GM12878 (cell line): ENCODE measurements around the gene PARD6B. TPM values are rescaled to one million over a fixed set of nuclear protein-coding genes. Genes with fewer than 3 reads are reported as not detected.
A peak's percentile ranks its signal among the peaks of the same experiment; 100 is the strongest.

Source experiments
- ATAC-seq: fragments of 200-7000 bp; cut with Tn5 transposase; 3 replicates; pipeline ENCODE4 v1.9.1; 2020; ENCODE audit warnings: mild to moderate bottlenecking, moderate library complexity
- BruUV-seq: library from RNA; stranded (reverse); fragments of 400-500 nt; replicated peaks from 2 replicates; lab custom pipeline; 2021; lab: Mats Ljungman, UMichigan
- CTCF ChIA-PET: fragments of 300-600 bp; sonication (Branson Sonifier 250); formaldehyde crosslinking; extraction: SDS; loops from one replicate; lab custom pipeline; 2021; ENCODE audit warnings: inconsistent platforms; lab: Yijun Ruan, JAX
- POLR2A ChIA-PET: fragments of 350-600 bp; formaldehyde crosslinking; extraction: SDS; loops from one replicate; lab custom pipeline; 2021; ENCODE audit warnings: inconsistent platforms; lab: Charles Lee
- RAD21 ChIA-PET: fragments of 300-600 bp; sonication (Branson Sonifier 250); formaldehyde crosslinking; loops from one replicate; lab custom pipeline; 2023; ENCODE audit warnings: antibody characterized with exemption; ENCODE audit not compliant: unreplicated experiment; lab: Charles Lee
- SMC1A ChIA-PET: fragments of 300-600 bp; sonication (Branson Sonifier 250); formaldehyde crosslinking; loops from one replicate; lab custom pipeline; 2023; ENCODE audit not compliant: unreplicated experiment, uncharacterized antibody; lab: Charles Lee
- DNase-seq: peaks from one replicate; pipeline ENCODE4 v3.0.0-alpha.2; 2011; ENCODE audit warnings: low read depth, low spot score
- FAIRE-seq: peaks from 3 replicates; lab custom pipeline; 2011; peaks lifted over from hg19 to GRCh38; lab: Jason Lieb, UNC
- H2AFZ ChIP-seq: 2 replicates; pipeline ENCODE4 v1.6.0; 2011; ENCODE audit warnings: low read depth, low read length, control low read depth; ENCODE audit not compliant: control insufficient read depth
- H3K27ac ChIP-seq: 2 replicates; pipeline ENCODE4 v1.5.1; 2011; ENCODE audit warnings: control low read depth; ENCODE audit not compliant: control insufficient read depth, insufficient read depth
- H3K27me3 ChIP-seq, 2 experiments: replicated peaks in 1 of 2; 2 replicates each; pipeline versions ENCODE4 v1.6.0 to v1.6.1; 2011; ENCODE audit warnings: low read length in 1 of 2; ENCODE audit not compliant: control insufficient read depth in 2 of 2, insufficient read depth in 2 of 2
- H3K36me3 ChIP-seq, 2 experiments: 2 replicates each; pipeline ENCODE4 v1.5.1; 2011; ENCODE audit warnings: low read length in 1 of 2; ENCODE audit not compliant: control insufficient read depth in 2 of 2, insufficient read depth in 2 of 2
- H3K4me1 ChIP-seq: 2 replicates; pipeline ENCODE4 v1.6.1; 2011; ENCODE audit warnings: mild to moderate bottlenecking, low read length, moderate library complexity, mixed read lengths; ENCODE audit not compliant: control insufficient read depth, insufficient read depth
- H3K4me2 ChIP-seq: 2 replicates; pipeline ENCODE4 v1.6.0; 2011; ENCODE audit warnings: control low read depth; ENCODE audit not compliant: control insufficient read depth, insufficient read depth
- H3K4me3 ChIP-seq: fragments of 200-600 bp; sonication (generic); 2 replicates; pipeline ENCODE4 v1.5.1; 2016
- H3K79me2 ChIP-seq: 2 replicates; pipeline ENCODE4 v1.6.0; 2011; ENCODE audit warnings: low read length; ENCODE audit not compliant: control insufficient read depth, insufficient read depth
- H3K9ac ChIP-seq: 2 replicates; pipeline ENCODE4 v1.8.0; 2011; ENCODE audit warnings: low read length, control low read depth, mixed read lengths; ENCODE audit not compliant: control insufficient read depth, insufficient read depth
- H3K9me3 ChIP-seq: replicated peaks from 3 replicates; pipeline ENCODE4 v1.5.1; 2011; ENCODE audit warnings: mild to moderate bottlenecking, low read length; ENCODE audit not compliant: control insufficient read depth, insufficient read depth
- H4K20me1 ChIP-seq: 2 replicates; pipeline ENCODE4 v1.6.0; 2011; ENCODE audit not compliant: control insufficient read depth, insufficient read depth
- ETV6 ChIP-seq, 2 experiments: fragments of 450-650 bp in 1 of 2; IDR thresholded peaks in 1 of 2; conservative IDR thresholded peaks in 1 of 2; 2 replicates each; pipeline ENCODE4 v1.6.1; 2014; ENCODE audit warnings: antibody characterized with exemption in 1 of 2, borderline replicate concordance in 1 of 2, low read depth in 1 of 2, mild to moderate bottlenecking in 1 of 2, moderate library complexity in 1 of 2
- MEF2B ChIP-seq: fragments of 450-650 bp; IDR thresholded peaks from 2 replicates; pipeline ENCODE4 v1.6.1; 2018; ENCODE audit warnings: mild to moderate bottlenecking, moderate library complexity; ENCODE audit not compliant: partially characterized antibody, poor library complexity, severe bottlenecking
- MTA3 ChIP-seq: IDR thresholded peaks from 2 replicates; pipeline ENCODE4 v1.6.1; 2012; ENCODE audit warnings: low read length, inconsistent platforms, borderline replicate concordance
- NFXL1 ChIP-seq: fragments of 450-650 bp; IDR thresholded peaks from 2 replicates; pipeline ENCODE4 v1.6.1; 2017; ENCODE audit warnings: antibody characterized with exemption, mild to moderate bottlenecking, borderline replicate concordance
- PML ChIP-seq: IDR thresholded peaks from 2 replicates; pipeline ENCODE4 v1.6.1; 2012; ENCODE audit warnings: low read length, inconsistent platforms
- POLR2A ChIP-seq: IDR thresholded peaks from 2 replicates; pipeline ENCODE4 v1.6.1; 2011; ENCODE audit warnings: low read depth, mild to moderate bottlenecking, low read length
- SUZ12 ChIP-seq: fragments of 200-600 bp; sonication (generic); IDR thresholded peaks from one replicate; pipeline ENCODE4 v1.6.1; 2018; ENCODE audit warnings: antibody characterized with exemption, mild to moderate bottlenecking; ENCODE audit not compliant: unreplicated experiment
- ZBTB11 ChIP-seq: fragments of 450-650 bp; formaldehyde crosslinking; IDR thresholded peaks from 2 replicates; pipeline ENCODE4 v1.5.0; 2022; ENCODE audit warnings: mild to moderate bottlenecking, missing genetic modification characterization
- WGBS: methylation state at CpG from one replicate; pipeline ENCODE4 v1.1.6; 2016; ENCODE audit warnings: low lambda C conversion rate; ENCODE audit not compliant: insufficient replicate concordance, insufficient coverage; ENCODE audit errors: missing lambda C conversion rate; 5-methylcytosine and 5-hydroxymethylcytosine counted together
- in situ Hi-C: fragments of 300-500 bp; cut with MboI; formaldehyde crosslinking; loops from 9 replicates; pipeline ENCODE4 v1.14.3; 2018; ENCODE audit warnings: mixed read lengths
- intact Hi-C: fragments of 100-400 bp; cut with micrococcal nuclease; formaldehyde crosslinking; loops from one replicate; pipeline ENCODE4 v1.14.2; 2022; ENCODE audit not compliant: unreplicated experiment
- polyA plus RNA-seq, 11 experiments: library from polyadenylated mRNA; depleted of rRNA in 4 of 11; unstranded in 6 of 11; stranded (reverse) in 5 of 11; fragments of >200 nt; fragmentation: Nextera tagmentation in 4 of 11; fragmentation: Illumina TruSeq in 1 of 11; extraction: Ambion mirVana in 4 of 11; extraction: Trizol in 1 of 11; gene quantifications; 1 replicate in 1 of 11; 2 replicates in 10 of 11; pipeline versions ENCODE4 v1.2.1 to v1.2.3, GENCODE V29; 2011 to 2016; ENCODE audit warnings: inconsistent platforms in 2 of 11, missing spikeins in 2 of 11, low read depth in 1 of 11
- total RNA-seq, 4 experiments: library from RNA; depleted of rRNA in 3 of 4; stranded (reverse); fragments of >200 nt in 3 of 4; fragmentation: Illumina TruSeq in 1 of 4; extraction: Trizol in 1 of 4; gene quantifications; 2 replicates each; pipeline versions ENCODE4 v1.2.1 to v1.2.3, GENCODE V29; 2013 to 2021

The PARD6B gene
- total and polyA plus RNA-seq, 10 of the 15 experiments (the other 5 are each of a cell fraction or from before 2014, with no cell fraction given): 0.57 to 4.7 (median 2.0) TPM

- H2AFZ ChIP-seq: no peak overlapping the region
- RAD21 ChIA-PET: no interaction called here
- H3K27ac ChIP-seq: no peak overlapping the region
- no peak for FAIRE-seq
- no peak overlapping the region for H3K4me2 ChIP-seq
- no peak overlapping the region for H3K9ac ChIP-seq
- H3K36me3 ChIP-seq: no peaks in the 10 kb centered on the region
- TF ChIP-seq PML (no peak), MTA3 (no peak), NFXL1 (peak; percentile 87), POLR2A (no peak), ETV6 (conservative IDR thresholded peaks at IDR 0.05 in 1 of 2, IDR thresholded peaks at IDR 0.05 in 1 of 2; ENCODE audit: borderline replicate concordance in 1 of 2, low read depth in 1 of 2) (peak in 1 of 2 experiments; percentile 87; a peak in 1 of 4 replicates), SUZ12 (no peak), ZBTB11 (no peak), MEF2B (no peak)
- TF ChIP-seq, all 136 proteins: peak for 2
- Histone ChIP-seq H3K27me3 (no peaks in the 10 kb centered on the region), H3K4me1 (no peaks in the 10 kb centered on the region), H4K20me1 (no peaks in the 10 kb centered on the region), H3K4me3 (no peak overlapping the region), H3K9me3 (no peaks in the 10 kb centered on the region), H3K79me2 (no peaks in the 10 kb centered on the region)
- in situ Hi-C loops: no loop called here
- ATAC-seq: no peak
- no TSS peak for BruUV-seq
- WGBS: 31% methylated on average over 3 of the region's 3 CpGs
- no peak for DNase-seq
- CTCF ChIA-PET: interaction anchor here (1.1 to 1.7 kb wide), 2 partner anchors 14 to 16 kb away, joined by 3 to 5 read pairs; no protein-coding TSS in a partner anchor
- intact Hi-C loops: no loop called here
- SMC1A ChIA-PET: no interaction called here
- POLR2A ChIA-PET: interaction anchor here (0.5 kb wide), 1 partner anchor 243 kb away, joined by 4 read pairs; no protein-coding TSS in a partner anchor
Measured at GRCh38 chr20:50765674-50766073, 34.3 kb downstream of the PARD6B start.
